Midbrain (tissue), 1 donor: Measurements from ENCODE around the gene VASN.

Source experiments
- DNase-seq: peaks from one replicate; lab custom pipeline; 2025; lab: John Stamatoyannopoulos, UW

Gene VASN

GRCh38 chr16:4426021-4426684, 54.5 kb downstream of the VASN start:
- no peak for DNase-seq

GRCh38 chr16:4426722-4427372, 55.2 kb downstream of the VASN start:
- no peak for DNase-seq

- no peak for DNase-seq
These were observed 56.9 kb downstream of the VASN start for GRCh38 chr16:4428500-4428899.

GRCh38 chr16:4431023-4431422, 59.4 kb downstream of the VASN start:
- DNase-seq: no peak
